Heart right ventricle (tissue), 16 donors: Measurements from ENCODE around the gene ZNF157. TPM values are rescaled to one million over a fixed set of nuclear protein-coding genes. Genes with fewer than 3 reads are reported as not detected.

ENCODE experiments used
- ATAC-seq, 8 donors: fragments of 200-7000 bp; cut with Tn5 transposase; one replicate each; pipeline ENCODE4 v1.9.1; 2020; ENCODE audit warnings: mild to moderate bottlenecking in 8 of 8, moderate library complexity in 8 of 8, moderate number of reproducible peaks in 1 of 8
- DNase-seq, 2 donors: peaks; one replicate each; pipeline ENCODE4 v3.0.0-alpha.2; 2020
- H3K27ac ChIP-seq, 10 donors: fragments of 200-600 bp; sonication (generic) in 2 of 10; one replicate each; pipeline versions ENCODE4 v1.5.0 to v1.8.0; 2020 to 2022; ENCODE audit warnings: mild to moderate bottlenecking in 3 of 10
- H3K27me3 ChIP-seq, 7 donors: fragments of 200-600 bp; one replicate each; pipeline ENCODE4 v1.8.0; 2021 to 2022; ENCODE audit warnings: mild to moderate bottlenecking in 2 of 7
- H3K36me3 ChIP-seq, 9 donors: fragments of 200-600 bp; sonication (generic) in 1 of 9; one replicate each; pipeline versions ENCODE4 v1.5.0 to v1.8.0; 2020 to 2022; ENCODE audit warnings: mild to moderate bottlenecking in 2 of 9
- H3K4me1 ChIP-seq, 9 donors: fragments of 200-600 bp; sonication (generic) in 1 of 9; one replicate each; pipeline versions ENCODE4 v1.5.0 to v1.8.0; 2020 to 2022; ENCODE audit warnings: mild to moderate bottlenecking in 4 of 9
- H3K4me3 ChIP-seq, 10 donors: fragments of 200-600 bp; sonication (generic) in 2 of 10; one replicate each; pipeline versions ENCODE4 v1.5.0 to v1.8.0; 2020 to 2022; ENCODE audit warnings: mild to moderate bottlenecking in 7 of 10, moderate library complexity in 2 of 10
- H3K9me3 ChIP-seq, 11 donors: fragments of 200-600 bp in 10 of 11; sonication (generic) in 2 of 11; one replicate each; pipeline versions ENCODE4 v1.5.0 to v1.8.0; 2013 to 2022; ENCODE audit warnings: mild to moderate bottlenecking in 2 of 11, control low read depth in 1 of 11, moderate library complexity in 1 of 11
- CTCF ChIP-seq, 9 donors: fragments of 200-600 bp; sonication (generic) in 2 of 9; IDR thresholded peaks; one replicate each; pipeline versions ENCODE4 v1.5.0 to v1.8.0; 2021 to 2022; ENCODE audit warnings: antibody characterized with exemption in 9 of 9, mild to moderate bottlenecking in 5 of 9, moderate library complexity in 1 of 9
- WGBS, 2 donors: extraction: QIAGEN DNeasy Blood & Tissue Kit; methylation state at CpG; one replicate each; pipeline ENCODE4 v1.1.7; 2013; ENCODE audit warnings: inconsistent platforms in 1 of 2; 5-methylcytosine and 5-hydroxymethylcytosine counted together
- intact Hi-C, 10 donors: fragments of 100-400 bp; cut with DNase I; formaldehyde crosslinking; loops; one replicate each; pipeline versions ENCODE4 v1.11.1 to v1.14.2; 2022
- polyA plus RNA-seq, 2 donors: library from polyadenylated mRNA; stranded (reverse); fragments of 200-250 nt; gene quantifications; one replicate each; pipeline ENCODE4 v1.2.3, GENCODE V29; 2013
- total RNA-seq, 10 donors: library from RNA; stranded (reverse); fragmentation: NEBNext Ultra II Directional in 3 of 10; extraction: Animal tissue kit (Norgen Biotek cat#: 25700) in 3 of 10; gene quantifications; one replicate each; pipeline versions ENCODE4 v1.2.1 to v1.2.4, GENCODE V29; 2021 to 2023
- donor health status: Arrhythmogenic right ventricular cardiomyopathy.
- donor health status: ischemic (EF 13 %, LVEDD 7.1; RV severe dilation, severe dysfunction).
- donor health status: healthy with polysubstance abuse.
- donor health status: DM: no; HTN: yes; CAD: no.
- donor health status: DM: no; HTN: no; CAD: no.
- donor health status: ischemic (EF 25% LVEDD 6.9; RV normal size, moderate dysfunction).
- donor health status: ischemic (EF 25% LVEDD 5.7; RV mildly dilated, moderate dysfunction).
- donor health status: healthy.
- donor health status: DM: yes; HTN: yes; CAD: no.
- donor health status: Ischemic cardiomyopathy.
- donor health status: ischemic (EF 35%, LVEDD 5.7; RV mildly dilated, moderate dysfunction).
- donor health status: nonischemic (EF 11% LVEDD 7.7; RV severe dilation, severe dysfunction).
- donor health status: DM: yes; HTN: yes; CAD: no.
- donor health status: PGD.
- donor health status: ischemic (EF 29% LVEDD 5.4; RV normal size, mild dysfunction).
- donor health status: nonischemic (EF 23%, LVEDD 6.1; RV moderate dilation, normal function).

ZNF157 gene
- total and polyA plus RNA-seq, 12 donors: 0.03 to 0.25 (median 0.15) TPM; not detected in 7

GRCh38 chrX:47456080-47456479 lies 85.7 kb downstream of the ZNF157 start:
- intact Hi-C loops: no loop called here
- no peak overlapping the region for H3K4me3 ChIP-seq
- peaks cover 0 to 8% (median 0%) of the 10 kb centered on the region in 11 donors for H3K9me3 ChIP-seq
- no peaks in the 10 kb centered on the region for H3K4me1 ChIP-seq
- DNase-seq (peak; percentile 4 to 22), ATAC-seq (peak in 7 of 8 donors; percentile 35 to 85 (median 66))
- 33 to 58% methylated on average over 6 of the region's 6 CpGs for WGBS, 2 donors
- no peaks in the 10 kb centered on the region for H3K27me3 ChIP-seq
- peaks cover 0 to 60% (median 0%) of the 10 kb centered on the region in 9 donors for H3K36me3 ChIP-seq
- no peak for TF ChIP-seq CTCF (IDR thresholded peaks at IDR 0.05)
- no peak overlapping the region for H3K27ac ChIP-seq

DNA sequence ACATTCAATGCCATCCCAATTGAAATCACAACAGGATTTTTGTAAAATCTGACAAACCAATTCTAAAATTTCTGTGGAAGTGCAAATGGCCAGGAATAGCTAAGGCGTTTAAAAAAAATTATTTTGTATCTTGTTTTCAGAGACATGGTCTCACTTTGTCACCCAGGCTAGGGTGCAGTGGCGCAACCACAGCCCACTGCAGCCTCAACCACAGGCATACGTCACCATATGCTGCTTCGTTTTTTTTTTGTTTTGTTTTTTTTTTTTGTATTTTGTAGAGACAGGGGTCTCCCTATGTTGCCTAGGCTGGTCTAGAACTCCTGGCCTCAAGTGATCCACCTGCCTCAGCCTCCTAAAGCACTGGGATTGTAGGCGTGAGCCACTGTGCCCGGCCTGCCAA lies 88.2 kb downstream of the ZNF157 start:
- TF ChIP-seq CTCF (IDR thresholded peaks at IDR 0.05): no peak
- Histone ChIP-seq H3K27me3 (no peaks in the 10 kb centered on the region), H3K4me3 (no peak overlapping the region), H3K36me3 (peaks cover 0 to 36% (median 0%) of the 10 kb centered on the region in 9 donors), H3K4me1 (no peaks in the 10 kb centered on the region), H3K27ac (no peak overlapping the region), H3K9me3 (peaks cover 0 to 7% (median 0%) of the 10 kb centered on the region in 11 donors)
- ATAC-seq (no peak), DNase-seq (no peak)
- intact Hi-C loops: no loop called here
- WGBS, 2 donors: 96 to 99% methylated on average over 6 of the region's 6 CpGs

DNA sequence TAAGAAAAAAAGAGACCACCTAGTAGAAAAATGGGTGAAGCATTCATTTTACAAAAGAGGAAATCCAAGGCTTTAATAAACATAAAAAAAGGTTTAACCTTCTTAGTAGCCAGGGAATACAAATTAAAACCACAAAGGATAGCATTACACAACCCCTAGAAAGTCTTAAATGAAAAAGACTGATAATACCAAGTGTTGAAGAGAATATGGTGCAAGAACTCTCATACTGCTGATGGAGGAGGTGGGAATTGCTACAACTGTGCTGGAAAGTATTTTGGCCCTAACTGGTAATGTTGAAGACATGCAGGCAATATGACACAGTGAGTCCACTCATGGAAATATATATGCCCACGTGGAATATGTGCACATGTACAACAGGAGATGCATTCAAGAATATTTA lies 90.2 kb downstream of the ZNF157 start:
- ATAC-seq: no peak
- Histone ChIP-seq H3K27me3 (no peaks in the 10 kb centered on the region), H3K4me1 (no peaks in the 10 kb centered on the region), H3K36me3 (peaks cover 0 to 18% (median 0%) of the 10 kb centered on the region in 9 donors), H3K27ac (no peak overlapping the region), H3K4me3 (no peak overlapping the region), H3K9me3 (peaks cover 0 to 7% (median 0%) of the 10 kb centered on the region in 11 donors)
- TF ChIP-seq CTCF (IDR thresholded peaks at IDR 0.05): no peak
- no peak for DNase-seq
- intact Hi-C loops: no loop called here
- WGBS, 2 donors: 79 to 86% methylated on average over 1 of the region's 1 CpG

Other genes starting within 250 kb of the ZNF157 start
- gene NDUFB11, start 225.9 kb upstream of the ZNF157 start, total RNA-seq: 100 to 1,000 TPM; 149 to 217 (median 175) TPM
- 100 to 1,000 TPM; 155 to 178 TPM for gene NDUFB11, start 225.9 kb upstream of the ZNF157 start, polyA plus RNA-seq
- gene RBM10, start 225.4 kb upstream of the ZNF157 start, total RNA-seq: 10 to 100 TPM; 23.1 to 32.1 (median 26.4) TPM
- gene RBM10, start 225.4 kb upstream of the ZNF157 start, polyA plus RNA-seq: 10 to 100 TPM; 26.9 to 27.6 TPM
- 100 to 1,000 TPM; 110 to 157 (median 128) TPM for gene UBA1, start 176.7 kb upstream of the ZNF157 start, total RNA-seq
- 10 to 100 TPM; 90.9 to 99.4 TPM for gene UBA1, start 176.7 kb upstream of the ZNF157 start, polyA plus RNA-seq
- gene CDK16, start 151.9 kb upstream of the ZNF157 start, total RNA-seq: 100 to 1,000 TPM; 129 to 193 (median 147) TPM
- gene CDK16, start 151.9 kb upstream of the ZNF157 start, polyA plus RNA-seq: 100 to 1,000 TPM; 110 to 124 TPM
- 10 to 100 TPM; 36.4 to 73.0 (median 58.6) TPM for gene USP11, start 137.6 kb upstream of the ZNF157 start, total RNA-seq
- gene USP11, start 137.6 kb upstream of the ZNF157 start, polyA plus RNA-seq: 10 to 100 TPM; 20.0 to 25.4 TPM
- 10 to 100 TPM; 10.6 to 19.3 (median 14.8) TPM for gene ZNF41, start 112.6 kb downstream of the ZNF157 start, total RNA-seq
- 1 to 10 TPM; 3.1 to 6.7 TPM for gene ZNF41, start 112.6 kb downstream of the ZNF157 start, polyA plus RNA-seq
- 10 to 100 TPM; 73.0 to 93.1 (median 79.8) TPM for gene ARAF, start 190.6 kb downstream of the ZNF157 start, total RNA-seq
- 10 to 100 TPM; 45.2 to 57.0 TPM for gene ARAF, start 190.6 kb downstream of the ZNF157 start, polyA plus RNA-seq
- gene TIMP1, start 211.9 kb downstream of the ZNF157 start, total RNA-seq: 100 to 1,000 TPM in 2 of 10 donors, 10 to 100 TPM in 8; 32.8 to 534 (median 68.8) TPM
- gene TIMP1, start 211.9 kb downstream of the ZNF157 start, polyA plus RNA-seq: 100 to 1,000 TPM; 240 to 826 TPM
- gene SYN1, start 249.3 kb downstream of the ZNF157 start, total RNA-seq: 10 to 100 TPM; 10.4 to 16.3 (median 13.8) TPM
- 10 to 100 TPM in 1 of 2 donors, 1 to 10 TPM in 1; 7.0 to 11.1 TPM for gene SYN1, start 249.3 kb downstream of the ZNF157 start, polyA plus RNA-seq